WTC11 (cell line): Measurements from ENCODE around the gene SIGLEC1. TPM values are rescaled to one million over a fixed set of nuclear protein-coding genes. Genes with fewer than 3 reads are reported as not detected.

Experiments used
- ATAC-seq: fragments of 200-7000 bp; cut with Tn5 transposase; 2 replicates; pipeline ENCODE4 v1.10.0; 2021; ENCODE audit warnings: mild to moderate bottlenecking, moderate library complexity
- CTCF ChIA-PET: fragments of 300-600 bp; sonication (Branson Sonifier 250); formaldehyde crosslinking; loops from one replicate; lab custom pipeline; 2021; ENCODE audit warnings: antibody characterized with exemption; lab: Charles Lee
- POLR2A ChIA-PET: fragments of 350-600 bp; sonication (Branson Sonifier 250); formaldehyde crosslinking; loops from one replicate; lab custom pipeline; 2021; ENCODE audit warnings: antibody characterized with exemption; lab: Charles Lee
- DNase-seq: peaks from one replicate; pipeline ENCODE4 v3.0.0; 2021; ENCODE audit warnings: low spot score
- H3K27ac Mint-ChIP-seq: 2 replicates; pipeline ENCODE4 v1.8.0; 2021; ENCODE audit warnings: mixed read lengths
- H3K27me3 Mint-ChIP-seq: 2 replicates; pipeline ENCODE4 v1.8.0; 2021; ENCODE audit warnings: low read depth, mild to moderate bottlenecking, moderate library complexity, mixed read lengths
- H3K36me3 Mint-ChIP-seq: 2 replicates; pipeline ENCODE4 v1.8.0; 2021; ENCODE audit warnings: mixed read lengths
- H3K4me1 Mint-ChIP-seq: 2 replicates; pipeline ENCODE4 v1.8.0; 2022; ENCODE audit warnings: mixed read lengths
- H3K4me3 Mint-ChIP-seq: 2 replicates; pipeline ENCODE4 v1.8.0; 2021; ENCODE audit warnings: mild to moderate bottlenecking, moderate library complexity, mixed read lengths
- H3K9me3 Mint-ChIP-seq: 2 replicates; pipeline ENCODE4 v1.8.0; 2021; ENCODE audit warnings: mixed read lengths
- ATF1 ChIP-seq: sonication (generic); formaldehyde crosslinking; IDR thresholded peaks from 2 replicates; pipeline ENCODE4 v1.8.1; 2023; ENCODE audit warnings: mild to moderate bottlenecking, moderate library complexity, missing genetic modification reagents
- ETV6 ChIP-seq: sonication (generic); formaldehyde crosslinking; IDR thresholded peaks from 2 replicates; pipeline ENCODE4 v1.8.1; 2022; ENCODE audit warnings: mild to moderate bottlenecking, missing genetic modification reagents
- RORB ChIP-seq: fragments of 250-450 bp; sonication (Bioruptor Pico); IDR thresholded peaks from 2 replicates; pipeline ENCODE4 v1.9.0; 2021; ENCODE audit warnings: mild to moderate bottlenecking
- SOX15 ChIP-seq: fragments of 250-450 bp; sonication (Bioruptor Pico); IDR thresholded peaks from 2 replicates; pipeline ENCODE4 v1.9.0; 2021; ENCODE audit warnings: mild to moderate bottlenecking
- SP1 ChIP-seq: sonication (generic); formaldehyde crosslinking; conservative IDR thresholded peaks from 2 replicates; pipeline ENCODE4 v1.8.1; 2022; ENCODE audit warnings: missing genetic modification reagents
- ZNF219 ChIP-seq: sonication (generic); formaldehyde crosslinking; IDR thresholded peaks from 2 replicates; pipeline ENCODE4 v1.8.0; 2023; ENCODE audit warnings: missing genetic modification reagents, mild to moderate bottlenecking, borderline replicate concordance
- total RNA-seq: library from RNA; stranded (reverse); gene quantifications from 3 replicates; pipeline ENCODE4 v1.2.3, GENCODE V29; 2021
- TF ChIP-seq, protein P1 (sequence below): sonication (generic); formaldehyde crosslinking; IDR thresholded peaks from 2 replicates; pipeline ENCODE4 v1.8.1; 2023; ENCODE audit warnings: mild to moderate bottlenecking, missing genetic modification reagents, borderline replicate concordance
- TF ChIP-seq, protein P2 (sequence below): sonication (generic); formaldehyde crosslinking; IDR thresholded peaks from 2 replicates; pipeline ENCODE4 v1.8.1; 2022; ENCODE audit warnings: mild to moderate bottlenecking, missing genetic modification reagents, moderate library complexity, borderline replicate concordance
- TF ChIP-seq, protein P3 (sequence below): sonication (generic); formaldehyde crosslinking; IDR thresholded peaks from 2 replicates; pipeline ENCODE4 v1.8.0; 2022; ENCODE audit warnings: missing genetic modification reagents
- TF ChIP-seq, protein P4 (sequence below): fragments of 250-450 bp; sonication (Bioruptor Pico); IDR thresholded peaks from 2 replicates; pipeline ENCODE4 v1.9.0; 2021; ENCODE audit warnings: mild to moderate bottlenecking, borderline replicate concordance

Gene SIGLEC1
- total RNA-seq, 1 experiment from 2014 or later, result 0.04 TPM

DNA sequence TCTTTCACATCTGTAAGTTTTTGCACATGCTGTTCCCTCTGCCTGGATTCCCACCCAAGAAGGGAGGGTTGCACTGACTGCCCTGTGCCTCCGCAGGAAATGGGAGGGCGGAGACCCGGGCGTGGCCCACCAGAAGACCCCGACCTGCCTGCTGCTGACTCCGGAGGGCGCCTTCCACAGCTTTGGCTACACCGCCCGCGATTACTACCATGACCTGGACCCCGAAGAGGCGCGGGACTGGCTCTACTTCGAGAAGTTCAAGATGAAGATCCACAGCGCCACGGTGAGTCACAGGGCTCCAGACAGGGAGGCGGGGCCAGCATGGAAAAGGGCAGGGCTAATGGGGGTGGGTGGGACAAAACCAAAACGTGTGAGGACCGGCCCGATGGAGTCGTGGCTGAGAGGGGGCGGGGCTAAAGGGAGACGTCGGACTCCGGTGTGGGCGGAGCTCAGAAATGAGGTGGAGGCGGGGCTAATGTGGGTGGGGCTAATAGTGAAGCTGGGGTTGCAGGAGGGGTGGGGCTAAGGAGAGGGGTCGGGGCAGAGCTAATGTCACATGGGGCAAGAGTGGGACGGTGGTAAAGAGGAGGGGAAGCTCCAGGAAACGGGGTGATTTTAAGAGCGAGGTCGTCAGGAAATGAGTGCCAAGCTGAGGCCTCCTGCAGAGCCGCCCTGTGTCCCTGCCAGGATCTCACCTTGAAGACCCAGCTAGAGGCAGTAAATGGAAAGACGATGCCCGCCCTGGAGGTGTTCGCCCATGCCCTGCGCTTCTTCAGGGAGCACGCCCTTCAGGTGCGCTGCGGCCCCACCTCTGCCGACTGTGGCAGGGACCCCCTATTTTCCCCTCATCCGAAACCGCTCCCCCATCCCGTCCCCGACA, 32.6 kb upstream of the SIGLEC1 start (continued):
- TF ChIP-seq, protein P1, sequence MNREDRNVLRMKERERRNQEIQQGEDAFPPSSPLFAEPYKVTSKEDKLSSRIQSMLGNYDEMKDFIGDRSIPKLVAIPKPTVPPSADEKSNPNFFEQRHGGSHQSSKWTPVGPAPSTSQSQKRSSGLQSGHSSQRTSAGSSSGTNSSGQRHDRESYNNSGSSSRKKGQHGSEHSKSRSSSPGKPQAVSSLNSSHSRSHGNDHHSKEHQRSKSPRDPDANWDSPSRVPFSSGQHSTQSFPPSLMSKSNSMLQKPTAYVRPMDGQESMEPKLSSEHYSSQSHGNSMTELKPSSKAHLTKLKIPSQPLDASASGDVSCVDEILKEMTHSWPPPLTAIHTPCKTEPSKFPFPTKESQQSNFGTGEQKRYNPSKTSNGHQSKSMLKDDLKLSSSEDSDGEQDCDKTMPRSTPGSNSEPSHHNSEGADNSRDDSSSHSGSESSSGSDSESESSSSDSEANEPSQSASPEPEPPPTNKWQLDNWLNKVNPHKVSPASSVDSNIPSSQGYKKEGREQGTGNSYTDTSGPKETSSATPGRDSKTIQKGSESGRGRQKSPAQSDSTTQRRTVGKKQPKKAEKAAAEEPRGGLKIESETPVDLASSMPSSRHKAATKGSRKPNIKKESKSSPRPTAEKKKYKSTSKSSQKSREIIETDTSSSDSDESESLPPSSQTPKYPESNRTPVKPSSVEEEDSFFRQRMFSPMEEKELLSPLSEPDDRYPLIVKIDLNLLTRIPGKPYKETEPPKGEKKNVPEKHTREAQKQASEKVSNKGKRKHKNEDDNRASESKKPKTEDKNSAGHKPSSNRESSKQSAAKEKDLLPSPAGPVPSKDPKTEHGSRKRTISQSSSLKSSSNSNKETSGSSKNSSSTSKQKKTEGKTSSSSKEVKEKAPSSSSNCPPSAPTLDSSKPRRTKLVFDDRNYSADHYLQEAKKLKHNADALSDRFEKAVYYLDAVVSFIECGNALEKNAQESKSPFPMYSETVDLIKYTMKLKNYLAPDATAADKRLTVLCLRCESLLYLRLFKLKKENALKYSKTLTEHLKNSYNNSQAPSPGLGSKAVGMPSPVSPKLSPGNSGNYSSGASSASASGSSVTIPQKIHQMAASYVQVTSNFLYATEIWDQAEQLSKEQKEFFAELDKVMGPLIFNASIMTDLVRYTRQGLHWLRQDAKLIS (CRISPR knock-in tag), result no peak
- TF ChIP-seq SP1, result peak; percentile 45; the same call in 1 of the 2 replicates
- TF ChIP-seq, protein P2, sequence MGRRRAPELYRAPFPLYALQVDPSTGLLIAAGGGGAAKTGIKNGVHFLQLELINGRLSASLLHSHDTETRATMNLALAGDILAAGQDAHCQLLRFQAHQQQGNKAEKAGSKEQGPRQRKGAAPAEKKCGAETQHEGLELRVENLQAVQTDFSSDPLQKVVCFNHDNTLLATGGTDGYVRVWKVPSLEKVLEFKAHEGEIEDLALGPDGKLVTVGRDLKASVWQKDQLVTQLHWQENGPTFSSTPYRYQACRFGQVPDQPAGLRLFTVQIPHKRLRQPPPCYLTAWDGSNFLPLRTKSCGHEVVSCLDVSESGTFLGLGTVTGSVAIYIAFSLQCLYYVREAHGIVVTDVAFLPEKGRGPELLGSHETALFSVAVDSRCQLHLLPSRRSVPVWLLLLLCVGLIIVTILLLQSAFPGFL (CRISPR knock-in tag), result no peak
- no peak for TF ChIP-seq SOX15
- TF ChIP-seq, protein P3, sequence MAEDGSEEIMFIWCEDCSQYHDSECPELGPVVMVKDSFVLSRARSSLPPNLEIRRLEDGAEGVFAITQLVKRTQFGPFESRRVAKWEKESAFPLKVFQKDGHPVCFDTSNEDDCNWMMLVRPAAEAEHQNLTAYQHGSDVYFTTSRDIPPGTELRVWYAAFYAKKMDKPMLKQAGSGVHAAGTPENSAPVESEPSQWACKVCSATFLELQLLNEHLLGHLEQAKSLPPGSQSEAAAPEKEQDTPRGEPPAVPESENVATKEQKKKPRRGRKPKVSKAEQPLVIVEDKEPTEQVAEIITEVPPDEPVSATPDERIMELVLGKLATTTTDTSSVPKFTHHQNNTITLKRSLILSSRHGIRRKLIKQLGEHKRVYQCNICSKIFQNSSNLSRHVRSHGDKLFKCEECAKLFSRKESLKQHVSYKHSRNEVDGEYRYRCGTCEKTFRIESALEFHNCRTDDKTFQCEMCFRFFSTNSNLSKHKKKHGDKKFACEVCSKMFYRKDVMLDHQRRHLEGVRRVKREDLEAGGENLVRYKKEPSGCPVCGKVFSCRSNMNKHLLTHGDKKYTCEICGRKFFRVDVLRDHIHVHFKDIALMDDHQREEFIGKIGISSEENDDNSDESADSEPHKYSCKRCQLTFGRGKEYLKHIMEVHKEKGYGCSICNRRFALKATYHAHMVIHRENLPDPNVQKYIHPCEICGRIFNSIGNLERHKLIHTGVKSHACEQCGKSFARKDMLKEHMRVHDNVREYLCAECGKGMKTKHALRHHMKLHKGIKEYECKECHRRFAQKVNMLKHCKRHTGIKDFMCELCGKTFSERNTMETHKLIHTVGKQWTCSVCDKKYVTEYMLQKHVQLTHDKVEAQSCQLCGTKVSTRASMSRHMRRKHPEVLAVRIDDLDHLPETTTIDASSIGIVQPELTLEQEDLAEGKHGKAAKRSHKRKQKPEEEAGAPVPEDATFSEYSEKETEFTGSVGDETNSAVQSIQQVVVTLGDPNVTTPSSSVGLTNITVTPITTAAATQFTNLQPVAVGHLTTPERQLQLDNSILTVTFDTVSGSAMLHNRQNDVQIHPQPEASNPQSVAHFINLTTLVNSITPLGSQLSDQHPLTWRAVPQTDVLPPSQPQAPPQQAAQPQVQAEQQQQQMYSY, result 0 out of 2 replicates have a peak, but pooled peaks have one; percentile 41

DNA sequence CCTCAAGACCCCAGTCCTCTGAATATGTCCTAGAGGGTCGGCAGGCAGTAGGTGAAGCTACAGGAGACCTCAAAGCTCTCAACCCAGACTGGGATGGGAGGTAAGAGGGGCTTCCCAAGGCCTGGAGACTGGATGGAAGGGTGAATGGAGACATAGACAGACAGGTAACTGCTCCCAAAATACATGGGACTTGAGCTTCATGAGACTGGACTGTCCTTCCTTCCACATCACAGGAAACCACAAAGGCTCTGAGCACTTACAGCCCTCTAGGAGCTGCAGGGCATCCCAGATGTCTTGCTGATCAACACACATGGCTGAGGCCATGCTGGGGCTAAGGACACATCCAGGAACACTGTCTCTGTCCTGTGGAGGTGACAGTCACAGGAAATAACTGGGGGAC, 31.6 kb upstream of the SIGLEC1 start:
- H3K27ac Mint-ChIP-seq, result no peak overlapping the region
- no peaks in the 10 kb centered on the region for H3K36me3 Mint-ChIP-seq
- ATAC-seq, result no peak
- ChIA-PET POLR2A (no interaction called here), CTCF (interaction anchor here (1.5 to 2.8 kb wide), 8 partner anchors 12 to 111 kb away, joined by 4 to 28 read pairs (median 14); partner anchors contain the start of genes ADISSP and HSPA12B)
- no peak for DNase-seq
- H3K27me3 Mint-ChIP-seq, result peaks cover 37% of the 10 kb centered on the region
- peaks cover 29% of the 10 kb centered on the region for H3K4me1 Mint-ChIP-seq
- H3K9me3 Mint-ChIP-seq, result no peaks in the 10 kb centered on the region
- TF ChIP-seq ETV6, result no peak
- TF ChIP-seq ZNF219 (CRISPR knock-in tag), result no peak
- TF ChIP-seq, protein P4, sequence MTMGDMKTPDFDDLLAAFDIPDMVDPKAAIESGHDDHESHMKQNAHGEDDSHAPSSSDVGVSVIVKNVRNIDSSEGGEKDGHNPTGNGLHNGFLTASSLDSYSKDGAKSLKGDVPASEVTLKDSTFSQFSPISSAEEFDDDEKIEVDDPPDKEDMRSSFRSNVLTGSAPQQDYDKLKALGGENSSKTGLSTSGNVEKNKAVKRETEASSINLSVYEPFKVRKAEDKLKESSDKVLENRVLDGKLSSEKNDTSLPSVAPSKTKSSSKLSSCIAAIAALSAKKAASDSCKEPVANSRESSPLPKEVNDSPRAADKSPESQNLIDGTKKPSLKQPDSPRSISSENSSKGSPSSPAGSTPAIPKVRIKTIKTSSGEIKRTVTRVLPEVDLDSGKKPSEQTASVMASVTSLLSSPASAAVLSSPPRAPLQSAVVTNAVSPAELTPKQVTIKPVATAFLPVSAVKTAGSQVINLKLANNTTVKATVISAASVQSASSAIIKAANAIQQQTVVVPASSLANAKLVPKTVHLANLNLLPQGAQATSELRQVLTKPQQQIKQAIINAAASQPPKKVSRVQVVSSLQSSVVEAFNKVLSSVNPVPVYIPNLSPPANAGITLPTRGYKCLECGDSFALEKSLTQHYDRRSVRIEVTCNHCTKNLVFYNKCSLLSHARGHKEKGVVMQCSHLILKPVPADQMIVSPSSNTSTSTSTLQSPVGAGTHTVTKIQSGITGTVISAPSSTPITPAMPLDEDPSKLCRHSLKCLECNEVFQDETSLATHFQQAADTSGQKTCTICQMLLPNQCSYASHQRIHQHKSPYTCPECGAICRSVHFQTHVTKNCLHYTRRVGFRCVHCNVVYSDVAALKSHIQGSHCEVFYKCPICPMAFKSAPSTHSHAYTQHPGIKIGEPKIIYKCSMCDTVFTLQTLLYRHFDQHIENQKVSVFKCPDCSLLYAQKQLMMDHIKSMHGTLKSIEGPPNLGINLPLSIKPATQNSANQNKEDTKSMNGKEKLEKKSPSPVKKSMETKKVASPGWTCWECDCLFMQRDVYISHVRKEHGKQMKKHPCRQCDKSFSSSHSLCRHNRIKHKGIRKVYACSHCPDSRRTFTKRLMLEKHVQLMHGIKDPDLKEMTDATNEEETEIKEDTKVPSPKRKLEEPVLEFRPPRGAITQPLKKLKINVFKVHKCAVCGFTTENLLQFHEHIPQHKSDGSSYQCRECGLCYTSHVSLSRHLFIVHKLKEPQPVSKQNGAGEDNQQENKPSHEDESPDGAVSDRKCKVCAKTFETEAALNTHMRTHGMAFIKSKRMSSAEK (CRISPR knock-in tag), result no peak
- TF ChIP-seq RORB (CRISPR knock-in tag), result no peak
- TF ChIP-seq ATF1 (CRISPR knock-in tag), result no peak
- peak overlapping the region; percentile 89 for H3K4me3 Mint-ChIP-seq
